GM21381 (cell line): ENCODE measurements around the gene GALC.

Experiments
- ATAC-seq: cut with Tn5 transposase; IDR thresholded peaks from one replicate; pipeline ENCODE4 v1.9.1; 2021; ENCODE audit warnings: mild to moderate bottlenecking, moderate library complexity; ENCODE audit not compliant: unreplicated experiment

Gene GALC

GRCh38 chr14:88007608-88008007 lies 14.6 kb upstream of the GALC start:
- no peak for ATAC-seq

GRCh38 chr14:88005978-88006851 lies 13.2 kb upstream of the GALC start:
- ATAC-seq = peak; percentile 93

- peak; percentile 60 for ATAC-seq
Observed at GRCh38 chr14:88005050-88005481, 12.1 kb upstream of the GALC start, which contains the start of gene GPR65. Gene GPR65 (plus strand): TSS chr14:88005135. CDS start chr14:88010848, 5,713 bp downstream.

DNA sequence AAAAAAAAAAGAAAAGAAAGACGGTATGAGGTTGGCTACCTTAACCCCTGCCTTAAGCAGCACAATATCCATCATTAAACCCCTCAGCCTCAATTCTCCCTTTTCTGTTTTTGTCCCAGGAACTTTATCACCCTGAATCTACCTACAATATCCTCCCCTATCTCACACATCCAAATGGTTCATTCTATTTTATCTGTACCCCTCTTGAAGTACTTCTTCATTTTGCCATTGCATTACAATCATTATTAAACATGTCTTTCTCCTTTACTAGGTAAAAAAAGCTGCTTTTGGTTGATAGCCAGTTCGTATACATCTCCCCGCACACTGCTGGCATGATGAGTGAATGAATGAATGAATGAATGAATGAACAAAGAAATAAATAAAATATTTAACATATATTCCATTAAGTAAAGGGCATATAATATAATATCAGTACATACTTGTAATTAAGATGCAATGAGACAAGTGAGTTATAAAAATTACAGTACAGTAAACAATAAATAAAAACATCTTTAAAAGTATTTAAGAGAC lies 11.6 kb upstream of the GALC start:
- no peak for ATAC-seq

GRCh38 chr14:88003425-88003824 lies 10.4 kb upstream of the GALC start:
- ATAC-seq = no peak

DNA sequence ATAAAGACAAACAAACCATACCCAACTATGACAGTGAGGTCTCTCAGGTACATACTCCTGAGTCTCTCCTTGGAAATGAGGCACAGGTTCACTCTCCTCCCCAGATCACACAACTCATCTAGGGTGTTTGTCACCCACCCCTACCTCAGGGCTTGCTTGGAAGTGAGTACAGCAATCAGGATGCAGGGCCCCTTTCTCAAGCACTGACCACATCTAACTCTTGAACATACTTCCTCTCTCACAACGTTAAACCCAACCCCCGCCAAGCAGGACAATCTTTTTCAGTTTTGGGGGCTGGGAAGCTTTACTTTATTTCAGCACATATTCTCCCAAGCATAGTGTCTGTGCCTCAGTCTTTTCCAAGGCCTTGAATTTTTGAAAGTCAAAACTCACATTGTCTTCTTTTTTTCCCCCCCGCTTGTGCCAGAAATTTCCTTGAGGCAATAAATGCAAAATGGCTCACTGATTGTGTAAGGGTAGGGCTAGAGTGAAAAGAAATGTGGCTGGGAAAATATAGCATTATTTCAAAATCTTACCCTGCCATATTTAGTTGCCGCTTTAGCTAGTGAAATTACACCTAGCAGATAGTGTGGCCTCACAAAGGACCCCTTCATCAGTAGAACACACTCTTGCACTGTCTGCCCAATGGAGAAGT lies 9.6 kb upstream of the GALC start:
- no peak for ATAC-seq

DNA sequence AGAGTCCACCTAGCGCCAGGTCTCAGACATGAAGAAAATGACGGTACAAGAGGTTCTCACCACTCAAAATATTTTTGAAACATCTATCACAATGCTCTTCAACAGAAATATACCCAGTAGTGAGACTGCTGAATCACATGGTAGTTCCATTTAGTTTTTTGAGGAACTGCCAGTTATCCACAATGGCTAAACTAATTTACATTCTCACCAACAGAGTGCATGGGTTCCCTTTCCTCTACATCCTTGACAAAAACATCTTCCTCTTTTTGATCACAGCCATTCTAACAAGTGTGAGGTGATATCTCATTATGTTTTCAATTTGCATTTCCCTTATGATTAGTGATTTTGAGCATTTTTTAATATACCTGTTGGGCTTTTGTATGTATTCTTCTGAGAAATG lies 6.3 kb upstream of the GALC start:
- no peak for ATAC-seq

- ATAC-seq = no peak
Observed at GRCh38 chr14:87998482-87998881, 5.5 kb upstream of the GALC start.

DNA sequence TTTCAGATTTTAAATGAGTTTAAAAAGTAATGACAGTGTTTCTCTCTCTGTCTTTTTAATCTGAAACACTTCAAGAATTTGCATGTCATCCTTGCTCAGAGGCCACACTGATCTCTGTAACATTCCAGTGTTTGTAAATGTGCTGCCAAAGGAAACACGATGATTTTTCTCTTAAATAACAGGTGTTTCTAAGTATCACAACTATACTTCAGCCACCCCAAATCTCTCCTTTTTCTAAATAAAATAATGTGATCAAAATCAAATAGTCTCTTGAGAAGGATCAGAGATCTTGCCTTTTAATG lies 3.3 kb upstream of the GALC start:
- no peak for ATAC-seq

DNA sequence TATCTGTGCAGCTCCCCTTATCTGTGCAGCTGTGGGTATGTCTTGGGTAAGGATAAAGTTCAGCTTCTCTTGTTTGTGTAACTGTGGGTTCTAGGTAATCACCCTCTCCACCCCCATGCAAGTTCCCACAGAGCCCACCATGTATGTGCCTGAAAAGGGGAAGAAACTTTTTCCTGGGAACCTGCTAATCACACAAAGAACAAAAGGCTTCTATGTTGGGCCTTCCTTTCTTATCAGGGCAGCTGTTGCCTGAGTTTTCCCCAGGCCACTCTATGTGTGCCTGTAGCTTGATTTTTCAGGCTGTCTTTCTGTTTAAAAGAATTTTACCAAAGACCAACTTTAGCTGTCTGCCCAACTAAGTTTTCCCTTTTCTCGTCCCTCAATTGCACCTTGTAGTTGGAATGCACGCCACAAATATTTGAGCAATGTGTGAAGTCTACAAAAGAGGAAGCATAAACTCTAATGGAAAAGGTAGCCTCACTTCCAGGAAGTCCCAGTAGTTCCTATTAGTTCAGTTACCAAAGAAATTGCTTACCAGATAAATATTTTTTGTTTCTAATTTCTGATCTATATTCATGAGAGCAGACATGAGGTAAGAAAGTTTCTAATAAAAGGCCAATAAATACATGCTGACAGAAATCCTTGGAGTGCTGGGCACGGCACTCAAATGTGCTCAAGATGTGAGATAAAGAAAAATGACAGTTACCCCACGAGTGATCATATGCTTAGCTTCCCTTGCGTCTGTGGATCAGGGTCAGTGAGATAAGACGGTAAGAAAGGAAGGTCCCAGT lies 2.7 kb upstream of the GALC start:
- ATAC-seq = no peak

- ATAC-seq = peak; percentile 43
Observed at GRCh38 chr14:87994974-87995373, 2.0 kb upstream of the GALC start.

- ATAC-seq = no peak
Observed at GRCh38 chr14:87992346-87992717, 650 bp downstream of the GALC start.

GRCh38 chr14:87990682-87991081 lies 2.3 kb downstream of the GALC start:
- ATAC-seq = no peak

DNA sequence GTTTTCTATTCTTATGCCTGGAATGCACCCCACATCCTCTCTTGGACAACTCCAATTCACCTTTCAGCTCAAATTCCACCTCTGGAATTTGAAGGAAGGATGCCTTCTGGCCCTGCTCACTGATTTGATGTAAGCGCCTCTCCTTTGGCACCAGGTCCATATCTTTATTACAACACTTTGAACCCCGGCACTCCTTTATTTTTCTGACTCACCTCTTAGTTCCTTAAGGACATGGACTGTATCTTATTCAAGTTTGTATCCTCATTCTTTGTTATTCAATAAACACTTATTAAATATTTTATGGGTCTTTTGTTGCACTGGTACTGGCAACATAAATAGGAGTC lies 3.1 kb downstream of the GALC start:
- no peak for ATAC-seq

DNA sequence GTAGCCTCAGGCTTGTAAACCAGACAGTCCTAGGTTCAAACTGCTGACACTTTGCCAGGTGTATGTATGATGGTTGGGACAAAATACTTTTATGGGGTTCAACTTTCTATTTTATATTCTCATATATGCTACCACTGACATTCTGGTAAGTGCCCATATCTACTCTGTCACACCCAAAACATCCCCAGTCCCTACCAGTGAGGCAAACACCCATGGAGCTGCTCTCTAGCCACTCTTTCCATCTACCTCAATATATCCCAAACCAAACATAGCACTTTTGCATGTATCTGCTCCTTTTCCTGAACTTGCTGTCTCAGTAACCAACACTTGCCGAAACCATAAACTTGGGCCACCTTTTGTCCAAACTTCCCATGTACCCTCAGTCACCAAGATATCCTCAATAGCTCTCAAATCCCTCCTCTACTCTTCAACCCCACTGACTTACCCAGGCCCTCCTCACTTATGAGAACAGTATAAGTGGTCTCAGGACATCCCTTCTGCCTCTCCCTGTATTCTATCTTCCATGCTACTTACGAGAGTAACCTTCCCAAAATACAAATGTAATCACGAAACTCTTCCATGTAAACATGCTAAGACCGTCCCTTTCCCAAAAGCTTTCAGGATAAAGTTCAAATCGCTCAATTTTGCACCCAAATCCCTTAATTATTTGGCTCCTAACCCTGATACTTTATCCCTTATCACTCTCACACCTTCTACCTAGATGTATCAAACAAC lies 3.6 kb downstream of the GALC start:
- ATAC-seq = no peak

- no peak for ATAC-seq
Observed at GRCh38 chr14:87979689-87980088, 13.3 kb downstream of the GALC start.

GRCh38 chr14:87975636-87976035 lies 17.3 kb downstream of the GALC start:
- no peak for ATAC-seq

DNA sequence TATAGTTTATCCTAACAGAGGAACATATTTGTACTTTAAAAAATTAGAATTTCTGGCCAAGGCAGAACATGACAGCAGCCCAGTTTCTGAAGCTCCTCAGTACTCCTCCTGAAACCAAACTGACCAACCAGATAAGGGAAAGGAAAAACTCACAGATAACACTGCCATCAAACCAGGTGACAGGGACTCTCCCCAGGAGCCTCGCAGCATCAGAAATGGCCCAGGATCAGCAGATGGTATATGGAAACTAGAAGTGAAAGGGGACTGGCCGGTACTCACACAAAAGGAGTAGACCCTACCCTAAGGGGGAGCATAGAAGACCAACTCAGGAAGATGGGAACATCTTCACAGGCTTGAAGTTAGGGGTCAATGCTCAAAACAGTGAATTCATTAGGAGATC lies 22.0 kb downstream of the GALC start:
- peak; percentile 81 for ATAC-seq

DNA sequence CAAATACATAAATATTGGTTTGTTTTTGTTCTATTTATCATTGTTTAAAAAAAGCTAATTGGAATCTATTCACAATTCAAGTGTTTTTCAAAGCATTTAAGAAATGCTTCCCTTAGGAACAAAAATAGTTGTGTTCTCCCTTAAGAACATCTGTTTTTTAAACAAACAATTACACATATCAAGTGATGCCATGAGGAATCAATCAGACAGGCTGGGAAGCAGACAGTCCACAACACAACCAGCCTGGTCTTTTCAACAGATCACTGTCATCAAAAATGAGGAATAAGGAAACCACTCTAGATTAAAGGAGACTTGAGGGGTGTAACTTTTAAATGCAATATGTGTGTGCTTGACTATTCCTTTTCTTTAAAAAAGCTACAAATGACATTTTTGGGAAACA lies 25.5 kb downstream of the GALC start:
- no peak for ATAC-seq

DNA sequence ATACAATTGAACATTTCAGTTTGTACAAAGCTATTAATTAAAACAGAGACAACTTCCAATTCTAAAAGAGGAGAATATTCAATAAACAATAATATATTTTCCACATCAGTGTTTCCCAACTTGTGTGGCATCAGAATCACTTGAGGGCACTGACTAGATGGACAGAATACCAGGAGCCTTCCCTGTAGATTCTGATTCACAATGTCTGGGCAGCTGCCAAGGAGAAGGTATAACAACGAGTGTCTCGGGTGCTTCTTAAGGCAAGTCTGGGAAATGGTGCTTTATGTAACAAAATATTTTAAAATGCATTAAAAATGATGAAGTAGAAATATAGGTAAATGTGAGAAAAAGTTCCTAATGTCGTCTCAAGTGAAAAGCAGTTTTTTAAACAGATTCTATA lies 26.2 kb downstream of the GALC start:
- no peak for ATAC-seq

- ATAC-seq = no peak
Observed at GRCh38 chr14:87961246-87961645, 31.7 kb downstream of the GALC start.
